CD4-positive, alpha-beta T cell treated with Interleukin-6 at 100 ng/mL for 8 hours (primary cell): ENCODE measurements around the gene SUCO.
A peak's percentile ranks its signal among the peaks of the same experiment; 100 is the strongest.

Experiments used
- DNase-seq: peaks from one replicate; pipeline ENCODE4 v3.0.0-alpha.2; 2020; ENCODE audit warnings: mixed read lengths, low spot score

The SUCO gene

GRCh38 chr1:172650474-172651193, 117.7 kb downstream of the SUCO start:
- DNase-seq = no peak

GRCh38 chr1:172653015-172653709, 120.2 kb downstream of the SUCO start:
- no peak for DNase-seq

GRCh38 chr1:172654535-172654934, 121.6 kb downstream of the SUCO start:
- DNase-seq = no peak

- DNase-seq = no peak
Observed at GRCh38 chr1:172656576-172656975, 123.6 kb downstream of the SUCO start.

GRCh38 chr1:172657586-172657985, 124.6 kb downstream of the SUCO start:
- no peak for DNase-seq

GRCh38 chr1:172658871-172659453, 126.0 kb downstream of the SUCO start, which contains the start of gene FASLG:
FASLG (plus strand) TSS chr1:172659103; CDS start chr1:172659202, 99 bp downstream.
- peak; percentile 55 for DNase-seq

- no peak for DNase-seq
Observed at GRCh38 chr1:172661107-172661506, 128.2 kb downstream of the SUCO start.
